NK-92 treated with Interleukin-12 subunit alpha and Interleukin-12 subunit beta, amount 100 ng/mL, for 24 hours (cell line): ENCODE data around the gene GAB2.
A peak's percentile ranks its signal among the peaks of the same experiment; 100 is the strongest.

Source experiments
- DNase-seq: peaks from one replicate; lab custom pipeline; 2025; lab: John Stamatoyannopoulos, UW

Gene GAB2

GRCh38 chr11:78203184-78203583, 214.4 kb downstream of the GAB2 start:
- no peak for DNase-seq

GRCh38 chr11:78202733-78203167, 214.9 kb downstream of the GAB2 start:
- DNase-seq = no peak

- DNase-seq = no peak
These were observed 216.4 kb downstream of the GAB2 start for GRCh38 chr11:78201096-78201818.

- DNase-seq = no peak
These were observed 217.1 kb downstream of the GAB2 start for GRCh38 chr11:78200553-78200952.

- DNase-seq = no peak
These were observed 217.6 kb downstream of the GAB2 start for GRCh38 chr11:78200061-78200460.

GRCh38 chr11:78199653-78200015, 218.0 kb downstream of the GAB2 start:
- DNase-seq = no peak

GRCh38 chr11:78199015-78199652, 218.5 kb downstream of the GAB2 start:
- DNase-seq = no peak

- no peak for DNase-seq
These were observed 219.8 kb downstream of the GAB2 start for GRCh38 chr11:78197816-78198215.

GRCh38 chr11:78196661-78197091, 220.9 kb downstream of the GAB2 start:
- DNase-seq = no peak

- DNase-seq = no peak
These were observed 221.6 kb downstream of the GAB2 start for GRCh38 chr11:78195917-78196560.

GRCh38 chr11:78194490-78194889, 223.1 kb downstream of the GAB2 start:
- no peak for DNase-seq

- no peak for DNase-seq
These were observed 223.8 kb downstream of the GAB2 start for GRCh38 chr11:78193806-78194205.

GRCh38 chr11:78192911-78193351, 224.7 kb downstream of the GAB2 start:
- DNase-seq = no peak

- DNase-seq = no peak
These were observed 225.3 kb downstream of the GAB2 start for GRCh38 chr11:78192223-78192719.

- DNase-seq = no peak
These were observed 226.6 kb downstream of the GAB2 start for GRCh38 chr11:78190871-78191538.

GRCh38 chr11:78190374-78190773, 227.2 kb downstream of the GAB2 start:
- no peak for DNase-seq

- no peak for DNase-seq
These were observed 227.8 kb downstream of the GAB2 start for GRCh38 chr11:78189851-78190250.

GRCh38 chr11:78189174-78189724, 228.4 kb downstream of the GAB2 start:
- no peak for DNase-seq

- peak; percentile 91 for DNase-seq
These were observed 229.1 kb downstream of the GAB2 start, which contains the start of the genes KCTD21 and USP35 for GRCh38 chr11:78188286-78189173. TSS of gene KCTD21 (minus strand) at chr11:78188626. CDS start at chr11:78174554, 14,072 bp downstream. TSS of gene USP35 (plus strand) at chr11:78188919. CDS start at chr11:78196246, 7,327 bp downstream.

GRCh38 chr11:78187366-78188285, 230.0 kb downstream of the GAB2 start:
- DNase-seq = no peak
